Activated naive CD8-positive, alpha-beta T cell treated with anti-CD3 and anti-CD28 coated beads, Interleukin-2, amount 50 U/mL, for 24 hours (primary cell): ENCODE data around the gene PTPRH.

Experiments
- ATAC-seq: fragments of 150-1000 bp; cut with Tn5 transposase; one replicate; pipeline ENCODE4 v1.10.0; 2021
- DNase-seq: peaks from one replicate; pipeline ENCODE4 v3.0.0; 2021
- H3K27ac Mint-ChIP-seq: one replicate; pipeline ENCODE4 v1.8.0; 2021; ENCODE audit warnings: mild to moderate bottlenecking, mixed read lengths
- H3K27me3 Mint-ChIP-seq: one replicate; pipeline ENCODE4 v1.8.0; 2021; ENCODE audit warnings: mixed read lengths
- H3K36me3 Mint-ChIP-seq: one replicate; pipeline ENCODE4 v1.8.0; 2021; ENCODE audit warnings: low read depth, mixed read lengths
- H3K4me1 Mint-ChIP-seq: one replicate; pipeline ENCODE4 v1.8.0; 2021; ENCODE audit warnings: mixed read lengths
- H3K4me3 Mint-ChIP-seq: one replicate; pipeline ENCODE4 v1.8.0; 2021; ENCODE audit warnings: mild to moderate bottlenecking, moderate library complexity, mixed read lengths
- H3K9me3 Mint-ChIP-seq: one replicate; pipeline ENCODE4 v1.8.0; 2021; ENCODE audit warnings: mixed read lengths

PTPRH gene

DNA sequence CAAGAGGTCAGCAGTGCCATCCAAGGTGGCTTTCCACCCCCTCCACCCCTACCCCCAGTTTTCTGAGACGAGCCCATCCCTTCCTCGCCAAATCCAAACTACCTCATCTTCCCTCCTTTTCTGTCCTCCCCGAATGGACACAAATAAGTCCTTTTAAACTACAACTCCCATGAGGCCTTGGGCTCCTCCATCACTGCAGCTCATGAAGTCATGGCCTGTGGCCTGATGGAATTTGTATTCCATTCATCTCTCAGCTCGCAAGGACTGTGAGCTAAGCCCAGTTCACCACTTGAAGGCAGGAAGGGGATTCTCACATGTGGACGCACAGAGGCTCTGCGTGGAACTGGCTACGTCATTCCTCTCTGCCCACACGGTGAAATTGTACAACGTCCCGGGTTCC is 12.5 kb downstream of the PTPRH start:
- no peak overlapping the region for H3K27ac Mint-ChIP-seq

DNA sequence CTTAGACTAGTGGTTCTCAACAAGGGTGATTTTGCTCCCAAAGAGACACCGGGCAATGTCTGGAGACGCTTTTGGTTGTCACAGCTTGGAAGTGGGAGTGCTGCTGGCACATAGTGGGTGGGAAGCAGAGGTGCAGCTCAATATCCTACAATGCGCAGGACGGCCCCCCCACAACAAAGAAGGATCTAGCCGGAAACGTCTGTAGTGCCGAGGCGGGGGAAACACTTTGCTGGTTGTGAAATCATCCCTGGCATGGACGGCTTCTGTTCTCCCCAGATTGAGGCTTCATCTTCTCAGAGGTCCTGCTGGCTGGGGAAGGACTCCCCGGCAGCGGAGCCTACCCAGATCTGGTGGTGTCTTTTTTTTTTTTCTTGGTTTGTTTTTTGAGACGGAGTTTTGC is 15.8 kb downstream of the PTPRH start:
- ATAC-seq, result no peak
- Mint-ChIP-seq H3K4me3 (no peak overlapping the region), H3K27me3 (peaks cover 6% of the 10 kb centered on the region), H3K9me3 (no peaks in the 10 kb centered on the region), H3K27ac (no peak overlapping the region), H3K36me3 (no peaks in the 10 kb centered on the region), H3K4me1 (peaks cover 4% of the 10 kb centered on the region)
- no peak for DNase-seq

More for the DNA sequence above, 12.5 kb downstream of the PTPRH start:
- no peak for DNase-seq
- H3K27me3 Mint-ChIP-seq, result peaks cover 11% of the 10 kb centered on the region
- no peaks in the 10 kb centered on the region for H3K9me3 Mint-ChIP-seq
- no peak overlapping the region for H3K4me3 Mint-ChIP-seq
- no peaks in the 10 kb centered on the region for H3K4me1 Mint-ChIP-seq
- no peak for ATAC-seq
- H3K36me3 Mint-ChIP-seq, result no peaks in the 10 kb centered on the region

DNA sequence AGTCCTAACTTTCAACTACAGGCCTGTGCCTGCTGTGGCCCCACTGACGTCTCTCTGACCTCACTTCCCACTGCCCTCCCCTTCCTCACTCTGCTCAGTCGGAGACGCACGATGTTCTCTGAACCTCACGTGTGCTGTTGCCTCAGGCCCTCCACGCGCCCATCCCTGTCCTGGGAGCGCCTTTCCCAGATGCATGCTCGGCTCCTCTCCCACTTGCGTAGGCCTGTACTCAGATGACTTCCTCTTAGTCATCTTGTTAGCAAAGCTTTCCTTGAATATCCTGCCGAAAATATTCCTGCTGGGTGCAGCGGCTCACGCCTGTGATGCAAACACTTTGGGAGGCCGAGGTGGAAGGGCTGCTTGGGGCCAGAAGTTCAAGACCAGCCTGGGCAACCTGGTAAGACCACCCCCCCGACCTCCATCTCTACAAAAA is 19.9 kb downstream of the PTPRH start:
- Mint-ChIP-seq H3K4me3 (no peak overlapping the region), H3K4me1 (peaks cover 4% of the 10 kb centered on the region), H3K27ac (no peak overlapping the region), H3K27me3 (peaks cover 9% of the 10 kb centered on the region), H3K36me3 (no peaks in the 10 kb centered on the region), H3K9me3 (no peaks in the 10 kb centered on the region)
- ATAC-seq (no peak), DNase-seq (no peak)

DNA sequence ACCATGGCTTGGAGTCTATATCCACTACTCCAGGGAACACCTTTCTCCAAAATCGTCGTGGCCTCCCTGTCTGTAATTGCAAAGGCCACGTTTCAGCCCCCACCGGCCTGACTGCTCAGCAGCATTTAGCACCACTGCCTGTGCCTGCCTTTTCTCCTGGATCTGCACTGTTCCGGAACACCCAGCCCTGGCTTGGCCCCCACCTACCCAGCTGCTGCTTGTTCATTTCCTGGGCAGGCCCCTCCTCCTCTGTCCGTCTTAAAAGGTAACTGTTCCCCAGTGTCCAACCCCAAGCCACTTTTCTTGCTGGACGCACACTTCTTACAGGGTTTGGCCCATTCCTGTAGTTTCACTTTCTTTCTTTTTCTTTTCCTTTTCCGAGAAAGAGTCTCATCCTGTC is 20.7 kb downstream of the PTPRH start:
- no peaks in the 10 kb centered on the region for H3K9me3 Mint-ChIP-seq
- DNase-seq (no peak), ATAC-seq (no peak)
- H3K36me3 Mint-ChIP-seq, result no peaks in the 10 kb centered on the region
- H3K27me3 Mint-ChIP-seq, result peaks cover 11% of the 10 kb centered on the region
- no peak overlapping the region for H3K4me3 Mint-ChIP-seq
- H3K4me1 Mint-ChIP-seq, result peaks cover 4% of the 10 kb centered on the region
- H3K27ac Mint-ChIP-seq, result no peak overlapping the region

DNA sequence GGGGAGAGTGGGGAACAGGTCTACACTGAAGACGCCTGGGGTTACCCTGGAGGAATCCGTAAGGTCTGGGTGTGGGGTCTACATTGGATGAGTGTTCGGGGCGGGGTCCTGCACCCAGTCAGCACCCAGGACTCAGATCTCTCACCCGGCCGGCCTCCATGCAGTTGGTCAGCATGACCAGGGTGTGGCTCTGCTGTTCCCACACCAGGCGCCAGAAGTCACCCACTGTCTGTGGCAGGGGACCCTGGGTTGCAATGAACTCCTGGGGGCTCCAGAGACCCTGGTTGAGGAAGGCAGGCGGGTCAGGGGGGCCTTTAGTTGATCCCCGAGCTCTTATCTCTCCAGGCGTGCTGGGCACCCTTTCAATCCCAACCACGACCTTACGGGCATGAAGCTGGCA is 23.2 kb downstream of the PTPRH start:
- no peaks in the 10 kb centered on the region for H3K36me3 Mint-ChIP-seq
- no peak overlapping the region for H3K4me3 Mint-ChIP-seq
- peaks cover 4% of the 10 kb centered on the region for H3K4me1 Mint-ChIP-seq
- H3K27ac Mint-ChIP-seq, result no peak overlapping the region
- no peaks in the 10 kb centered on the region for H3K9me3 Mint-ChIP-seq
- DNase-seq, result no peak
- H3K27me3 Mint-ChIP-seq, result peaks cover 24% of the 10 kb centered on the region
- no peak for ATAC-seq

DNA sequence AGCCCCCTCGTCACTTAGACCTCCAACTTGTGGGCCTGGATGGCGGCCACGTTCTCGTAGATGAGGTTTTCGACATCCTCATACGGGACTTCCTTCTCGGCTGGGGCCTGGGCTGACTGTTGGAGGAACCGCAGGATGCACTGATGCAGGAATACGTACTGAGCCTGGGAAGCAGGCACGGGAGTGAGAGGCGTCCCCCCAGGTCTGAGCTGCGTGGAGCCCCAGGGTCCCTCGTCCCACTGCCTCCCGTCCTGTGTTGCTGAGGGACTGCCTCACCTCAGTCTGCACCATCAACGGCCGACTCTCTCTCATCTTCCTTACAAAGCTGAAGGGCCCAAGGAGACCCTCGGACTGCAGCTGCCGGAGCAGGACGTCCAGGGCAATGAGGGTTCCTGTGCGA is 27.6 kb downstream of the PTPRH start:
- Mint-ChIP-seq H3K4me1 (peaks cover 18% of the 10 kb centered on the region), H3K36me3 (no peaks in the 10 kb centered on the region), H3K27ac (no peak overlapping the region), H3K4me3 (no peak overlapping the region), H3K9me3 (no peaks in the 10 kb centered on the region), H3K27me3 (peaks cover 56% of the 10 kb centered on the region)
- DNase-seq, result no peak
- ATAC-seq, result no peak

DNA sequence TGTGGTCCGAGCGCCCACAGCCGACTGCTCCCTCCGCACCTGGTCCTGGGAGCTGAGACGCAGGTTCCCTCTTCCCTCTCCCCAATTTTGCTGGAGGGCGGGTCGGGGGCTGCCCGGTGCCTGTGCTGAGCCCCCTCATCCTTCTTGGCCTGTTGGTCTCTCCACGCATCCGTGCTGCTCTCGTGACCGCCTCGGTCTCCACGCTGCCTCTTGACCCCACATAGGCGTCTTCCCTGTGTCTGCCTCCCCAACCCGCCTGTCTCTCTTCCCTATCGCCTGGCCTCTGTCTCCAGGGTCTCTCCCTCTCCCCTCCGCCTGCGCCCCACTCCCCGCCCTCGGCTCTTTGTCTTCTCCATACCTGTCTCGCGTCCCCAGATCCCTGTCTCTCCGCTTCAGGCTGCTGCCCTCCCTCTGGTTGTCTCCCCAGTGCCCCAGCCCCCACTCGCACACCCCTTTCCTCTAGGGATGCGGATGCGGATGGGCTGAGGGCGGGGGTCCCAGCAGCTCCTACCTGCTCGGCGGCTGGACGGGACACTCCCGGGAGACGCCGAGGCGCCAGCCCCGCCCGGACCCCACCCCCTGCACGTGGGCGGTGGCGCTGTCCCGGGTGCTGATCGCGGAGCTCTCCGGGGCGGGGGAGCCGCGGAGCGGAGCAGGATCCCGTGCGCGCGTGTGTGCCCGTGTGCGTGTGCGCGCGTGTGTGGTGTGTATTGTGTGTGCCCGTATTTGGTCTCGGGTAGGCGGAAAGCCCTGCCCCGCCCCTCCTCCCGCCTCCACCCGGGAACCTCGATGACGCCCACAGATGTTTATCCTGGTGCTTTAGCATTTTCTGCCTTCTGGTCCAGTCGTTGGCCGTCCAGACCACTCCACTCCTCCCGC is 29.5 kb downstream of the PTPRH start, which contains the start of gene SYT5:
Gene SYT5, minus strand, starts transcription at position 684 of the 879 bp plus-strand sequence. CDS start 1,248 bp downstream, outside the sequence.
- H3K4me1 Mint-ChIP-seq, result peaks cover 18% of the 10 kb centered on the region
- DNase-seq (peak; percentile 74), ATAC-seq (peak; percentile 31)
- peak within 1 kb of the TSS; percentile 64 for H3K27ac Mint-ChIP-seq
- no peaks in the 10 kb centered on the region for H3K36me3 Mint-ChIP-seq
- H3K4me3 Mint-ChIP-seq, result peak within 1 kb of the TSS; percentile 64
- H3K9me3 Mint-ChIP-seq, result no peaks in the 10 kb centered on the region
- peaks cover 64% of the 10 kb centered on the region for H3K27me3 Mint-ChIP-seq

DNA sequence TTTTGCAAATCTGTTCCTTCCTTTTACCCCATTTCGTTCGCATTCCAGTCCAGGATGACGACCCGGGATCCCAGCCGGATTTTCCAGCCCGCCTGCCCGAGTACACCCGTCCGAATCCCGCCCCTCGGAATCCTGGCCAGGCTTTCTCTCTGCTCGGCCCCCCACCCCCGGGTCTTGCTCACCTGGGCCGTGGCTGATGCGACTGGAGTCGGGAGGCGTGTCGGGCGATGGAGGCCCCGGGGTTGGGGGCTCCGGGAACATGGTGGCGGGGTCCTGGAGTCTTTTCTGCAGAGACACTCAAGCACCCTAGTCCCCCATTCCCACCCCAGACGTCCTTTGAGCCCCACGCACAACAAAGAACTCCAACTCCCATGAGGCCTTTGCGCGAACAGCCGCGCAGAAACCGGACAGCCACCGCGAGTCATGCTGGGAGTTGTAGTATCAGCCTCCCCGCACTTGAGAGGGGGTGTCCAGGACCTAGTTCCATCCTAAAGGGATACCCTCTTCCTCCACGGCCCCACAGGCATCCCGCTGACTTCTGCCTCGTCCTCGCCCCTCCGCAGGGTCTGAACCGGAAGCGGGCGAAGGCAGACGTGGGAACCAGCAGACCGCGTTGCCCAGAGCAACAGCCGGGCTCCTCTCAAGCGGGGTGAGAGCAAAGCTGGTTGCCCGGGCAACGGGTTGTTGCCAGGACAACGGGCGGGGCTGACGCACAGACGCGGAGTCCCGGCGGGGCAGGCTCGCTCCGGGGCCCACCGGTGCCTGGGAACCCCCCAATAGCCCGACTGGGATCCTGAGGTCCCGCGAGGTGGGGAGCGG is 30.3 kb downstream of the PTPRH start:
- Mint-ChIP-seq H3K4me1 (peaks cover 18% of the 10 kb centered on the region), H3K27ac (no peak overlapping the region), H3K4me3 (peak overlapping the region; percentile 60), H3K9me3 (no peaks in the 10 kb centered on the region), H3K36me3 (no peaks in the 10 kb centered on the region), H3K27me3 (peaks cover 72% of the 10 kb centered on the region)
- ATAC-seq (peak; percentile 88), DNase-seq (peak; percentile 93)

DNA sequence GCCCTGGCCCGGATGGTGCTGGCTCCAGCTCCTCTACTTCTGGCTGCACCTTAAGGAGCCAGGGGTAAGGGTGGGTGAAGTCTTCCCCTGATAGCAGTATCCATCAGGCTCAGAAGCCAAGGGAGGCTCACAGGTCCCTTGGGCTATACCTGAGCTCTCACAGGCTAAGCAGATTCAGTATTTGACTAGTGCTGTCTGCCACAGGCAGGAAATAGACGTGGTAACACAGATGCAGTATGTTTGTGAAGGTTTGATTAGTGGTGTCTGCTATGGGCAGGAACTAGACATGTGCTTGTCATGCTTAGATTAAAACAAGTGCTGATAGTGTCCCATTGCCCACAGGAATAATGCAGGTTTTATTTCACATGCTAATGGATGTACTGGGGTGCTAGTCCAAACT is 33.2 kb downstream of the PTPRH start:
- H3K36me3 Mint-ChIP-seq, result no peaks in the 10 kb centered on the region
- no peak overlapping the region for H3K27ac Mint-ChIP-seq
- H3K4me3 Mint-ChIP-seq, result no peak overlapping the region
- H3K27me3 Mint-ChIP-seq, result peaks cover 77% of the 10 kb centered on the region
- H3K4me1 Mint-ChIP-seq, result peaks cover 19% of the 10 kb centered on the region
- ATAC-seq (no peak), DNase-seq (no peak)
- H3K9me3 Mint-ChIP-seq, result no peaks in the 10 kb centered on the region

DNA sequence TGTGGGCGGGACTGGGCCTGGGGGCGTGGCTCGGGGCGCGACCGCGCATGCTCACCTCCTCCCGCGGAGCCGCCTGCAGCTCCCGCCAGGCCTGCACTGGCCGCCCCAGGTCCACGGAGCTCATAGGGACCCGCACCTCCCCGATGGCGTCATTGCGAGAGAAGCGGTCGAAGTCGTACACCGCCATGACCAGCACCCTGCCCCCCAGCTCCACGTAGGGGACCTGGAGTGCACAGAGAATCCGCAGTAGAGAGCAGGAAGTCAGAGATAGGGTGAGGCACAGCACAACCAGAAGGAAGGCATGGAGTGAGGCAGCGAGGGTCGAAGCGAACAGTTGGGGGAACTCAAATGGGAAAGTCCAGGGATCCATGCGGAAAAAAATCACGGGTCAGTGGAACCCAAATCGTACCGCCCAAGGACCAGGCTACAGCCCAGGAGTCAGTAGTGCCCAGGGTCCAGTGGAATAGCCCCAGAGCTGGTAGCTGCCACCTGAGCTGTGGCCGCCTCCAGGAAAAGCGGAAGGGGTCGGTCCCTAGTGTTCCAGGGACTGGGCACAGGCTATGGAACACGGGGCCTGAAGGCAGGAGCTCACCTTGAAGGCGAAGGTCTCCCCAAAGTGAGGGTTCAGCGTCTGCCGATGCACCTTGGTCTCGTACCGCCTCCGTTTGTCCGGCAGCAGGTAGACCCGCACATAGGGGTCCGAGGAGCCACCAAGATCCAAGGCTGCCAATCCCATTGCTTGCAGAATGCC is 34.0 kb downstream of the PTPRH start:
- DNase-seq (no peak), ATAC-seq (no peak)
- no peak overlapping the region for H3K27ac Mint-ChIP-seq
- H3K27me3 Mint-ChIP-seq, result peaks cover 75% of the 10 kb centered on the region
- no peaks in the 10 kb centered on the region for H3K9me3 Mint-ChIP-seq
- H3K36me3 Mint-ChIP-seq, result no peaks in the 10 kb centered on the region
- peaks cover 17% of the 10 kb centered on the region for H3K4me1 Mint-ChIP-seq
- H3K4me3 Mint-ChIP-seq, result no peak overlapping the region

DNA sequence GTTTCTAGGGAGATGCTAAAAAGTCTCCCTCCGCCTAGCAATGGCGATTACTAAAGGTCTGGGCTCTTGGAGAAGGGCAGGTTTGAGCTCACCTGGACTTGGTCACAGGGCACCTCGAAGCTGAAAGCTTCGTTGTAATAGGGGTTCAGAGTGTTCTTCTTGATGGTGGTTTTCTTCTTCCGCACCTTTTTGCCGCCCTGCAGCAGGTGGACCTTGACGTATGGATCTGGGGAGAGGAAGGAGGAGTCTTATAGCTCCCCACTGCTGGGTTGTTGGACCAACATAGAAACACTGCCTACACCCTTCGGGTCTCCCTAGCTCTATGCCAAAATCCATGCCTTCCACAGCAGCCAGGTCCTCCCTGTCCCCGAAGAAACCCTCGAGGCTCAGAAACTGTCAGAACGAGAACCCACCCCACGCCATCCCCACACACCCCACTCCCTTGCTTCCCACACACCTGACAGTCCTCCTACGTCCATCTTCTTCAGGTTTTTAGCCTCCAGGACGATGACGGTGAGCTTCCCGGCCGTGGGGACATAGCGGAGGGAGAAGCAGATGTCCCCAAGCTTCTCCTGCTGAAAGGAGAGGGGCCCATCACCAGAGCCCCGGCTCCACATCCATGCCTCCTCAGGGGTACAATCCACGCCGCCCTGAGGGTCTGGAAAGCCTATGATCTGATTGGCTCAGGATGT is 34.7 kb downstream of the PTPRH start:
- H3K4me3 Mint-ChIP-seq, result no peak overlapping the region
- peaks cover 78% of the 10 kb centered on the region for H3K27me3 Mint-ChIP-seq
- peaks cover 12% of the 10 kb centered on the region for H3K4me1 Mint-ChIP-seq
- ATAC-seq (no peak), DNase-seq (no peak)
- no peaks in the 10 kb centered on the region for H3K9me3 Mint-ChIP-seq
- no peak overlapping the region for H3K27ac Mint-ChIP-seq
- H3K36me3 Mint-ChIP-seq, result no peaks in the 10 kb centered on the region

DNA sequence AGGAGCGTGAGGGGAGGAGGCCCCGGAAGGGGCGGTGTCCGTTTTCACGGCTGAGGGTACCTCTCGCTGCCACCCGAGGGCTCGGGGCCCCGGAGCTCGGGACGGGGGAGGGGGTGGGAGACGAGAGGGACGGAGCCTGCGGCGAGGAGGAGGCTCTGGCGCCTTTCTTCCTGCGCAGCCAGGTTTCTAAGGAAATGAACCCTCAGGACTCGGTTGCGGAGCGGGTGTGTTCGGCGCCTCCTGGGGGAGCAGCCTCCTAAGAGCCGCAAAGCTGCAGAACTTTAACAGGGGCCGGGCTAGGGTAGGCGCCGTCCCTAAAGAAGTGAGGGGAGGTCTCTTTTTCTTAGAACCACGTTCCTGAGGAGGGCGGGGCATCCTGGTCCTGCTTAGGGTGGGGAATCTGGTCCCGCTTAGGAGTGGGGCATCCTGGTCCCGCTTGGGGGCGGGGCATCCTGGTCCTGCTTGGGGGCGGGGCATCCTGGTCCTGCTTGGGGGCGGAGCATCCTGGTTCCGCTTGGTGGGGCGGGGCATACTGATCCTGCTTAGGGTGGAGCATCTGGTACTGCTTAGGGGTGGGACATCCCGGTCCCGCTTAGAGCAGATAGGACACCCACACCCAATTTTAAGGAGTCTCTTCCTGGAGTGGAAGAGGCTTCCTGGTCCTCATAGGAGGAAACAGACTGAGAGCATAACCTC is 35.4 kb downstream of the PTPRH start:
- Mint-ChIP-seq H3K9me3 (no peaks in the 10 kb centered on the region), H3K4me3 (no peak overlapping the region), H3K4me1 (peaks cover 8% of the 10 kb centered on the region), H3K36me3 (no peaks in the 10 kb centered on the region), H3K27ac (no peak overlapping the region), H3K27me3 (peaks cover 80% of the 10 kb centered on the region)
- DNase-seq (peak; percentile 63), ATAC-seq (peak; percentile 30)

DNA sequence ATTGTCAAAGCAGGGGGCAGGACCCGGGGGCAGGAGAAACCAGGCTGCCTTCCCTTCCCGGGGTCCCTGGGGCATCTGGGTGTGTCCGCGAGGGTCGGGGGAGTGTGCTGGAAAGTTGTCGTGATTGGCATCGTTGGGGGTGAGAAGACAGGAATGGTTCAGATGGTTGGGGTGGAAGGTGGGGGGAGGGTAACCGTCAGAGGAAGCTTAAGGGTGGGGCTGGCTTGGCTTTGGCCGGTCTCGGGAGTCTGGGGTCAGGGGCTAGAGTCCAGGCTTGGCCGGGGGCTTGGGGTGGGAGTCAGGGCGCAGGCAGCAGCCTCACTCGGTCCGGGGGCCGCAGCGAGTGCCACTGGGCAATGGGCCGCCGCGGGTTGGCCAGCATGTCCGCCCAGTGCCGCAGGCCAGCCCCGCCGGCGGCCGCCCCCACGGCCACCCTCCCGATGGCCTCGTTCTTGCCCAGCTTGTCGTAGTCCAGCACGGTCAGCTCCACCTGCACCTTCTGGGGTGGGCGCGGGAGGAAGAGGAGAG is 36.1 kb downstream of the PTPRH start:
- Mint-ChIP-seq H3K4me1 (peaks cover 3% of the 10 kb centered on the region), H3K9me3 (no peaks in the 10 kb centered on the region), H3K27ac (no peak overlapping the region), H3K36me3 (no peaks in the 10 kb centered on the region), H3K27me3 (peaks cover 76% of the 10 kb centered on the region), H3K4me3 (no peak overlapping the region)
- ATAC-seq (no peak), DNase-seq (no peak)
